ENCODE measurements around the gene LRRN3.

Gene LRRN3

DNA sequence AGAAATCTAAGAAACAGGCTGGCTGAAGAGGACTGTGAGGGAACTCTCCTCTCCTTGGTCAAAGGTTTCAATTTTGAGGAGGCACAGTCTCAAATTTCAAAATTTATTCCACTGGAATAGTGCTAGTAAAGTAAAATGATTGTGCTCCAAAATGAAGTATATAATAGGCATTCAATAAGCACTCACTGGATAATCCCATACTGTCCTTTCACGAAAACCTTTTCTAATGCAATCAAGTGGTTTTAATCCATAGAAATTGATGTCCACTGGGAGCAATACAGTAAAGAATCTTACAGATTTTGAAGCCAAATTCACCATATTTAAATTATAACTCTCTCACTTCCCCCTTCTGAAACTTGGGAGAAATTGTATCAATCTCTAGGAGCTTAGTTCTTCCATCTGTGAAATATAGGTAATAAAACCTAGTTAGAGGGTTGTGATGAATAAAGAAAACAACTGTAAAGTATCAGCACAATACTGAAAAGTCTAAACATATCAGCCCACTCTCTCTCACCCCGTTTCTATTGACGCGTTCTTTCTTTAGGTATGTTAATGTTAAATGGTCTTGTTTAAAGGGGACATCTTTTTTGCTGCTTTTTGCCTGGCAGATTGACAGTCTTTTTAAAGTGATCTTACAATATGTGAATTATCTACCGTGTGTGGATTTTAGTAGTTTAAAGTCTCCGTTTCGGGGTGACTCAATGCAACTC, 40.8 kb upstream of the LRRN3 start:
- Histone ChIP-seq H3K9me3 (no peaks in the 10 kb centered on the region), H3K36me3 (no peaks in the 10 kb centered on the region), H3K4me1 (peaks cover 2% of the 10 kb centered on the region; the same call in 1 of the 2 replicates), H3K27me3 (no peaks in the 10 kb centered on the region), H3K4me3 (ENCODE audit: low read depth, low read length) (no peak overlapping the region)
- TF ChIP-seq, protein P1, sequence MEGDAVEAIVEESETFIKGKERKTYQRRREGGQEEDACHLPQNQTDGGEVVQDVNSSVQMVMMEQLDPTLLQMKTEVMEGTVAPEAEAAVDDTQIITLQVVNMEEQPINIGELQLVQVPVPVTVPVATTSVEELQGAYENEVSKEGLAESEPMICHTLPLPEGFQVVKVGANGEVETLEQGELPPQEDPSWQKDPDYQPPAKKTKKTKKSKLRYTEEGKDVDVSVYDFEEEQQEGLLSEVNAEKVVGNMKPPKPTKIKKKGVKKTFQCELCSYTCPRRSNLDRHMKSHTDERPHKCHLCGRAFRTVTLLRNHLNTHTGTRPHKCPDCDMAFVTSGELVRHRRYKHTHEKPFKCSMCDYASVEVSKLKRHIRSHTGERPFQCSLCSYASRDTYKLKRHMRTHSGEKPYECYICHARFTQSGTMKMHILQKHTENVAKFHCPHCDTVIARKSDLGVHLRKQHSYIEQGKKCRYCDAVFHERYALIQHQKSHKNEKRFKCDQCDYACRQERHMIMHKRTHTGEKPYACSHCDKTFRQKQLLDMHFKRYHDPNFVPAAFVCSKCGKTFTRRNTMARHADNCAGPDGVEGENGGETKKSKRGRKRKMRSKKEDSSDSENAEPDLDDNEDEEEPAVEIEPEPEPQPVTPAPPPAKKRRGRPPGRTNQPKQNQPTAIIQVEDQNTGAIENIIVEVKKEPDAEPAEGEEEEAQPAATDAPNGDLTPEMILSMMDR (IDR thresholded peaks at IDR 0.05; ENCODE audit: low read depth, low read length), result no peak
- DNase-seq, result no peak

DNA sequence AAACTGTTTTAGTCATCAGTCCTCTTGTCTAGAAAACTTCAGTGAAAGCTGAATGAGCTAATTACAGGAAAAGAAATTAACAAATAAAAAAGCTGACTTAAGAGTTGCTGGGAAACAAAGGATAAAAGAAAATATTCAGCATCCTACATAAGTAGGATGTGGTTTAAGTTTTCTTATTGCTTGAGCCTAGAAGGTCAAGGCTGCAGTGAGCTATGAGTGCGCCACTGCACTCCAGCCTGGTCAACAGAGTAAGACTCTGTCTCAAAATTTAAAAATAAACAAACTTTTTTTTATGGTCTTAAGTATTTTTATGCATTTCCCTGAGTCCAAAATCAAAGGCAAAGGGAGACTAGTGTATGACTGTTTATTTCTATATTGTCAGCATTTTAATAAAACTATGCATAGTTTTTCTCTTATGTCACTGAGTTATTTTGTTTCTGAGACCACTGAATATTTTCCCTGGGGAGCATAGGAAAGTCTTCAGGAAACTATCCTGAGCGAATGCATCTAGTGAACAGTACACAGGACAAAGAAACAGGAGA, 40.0 kb upstream of the LRRN3 start:
- Histone ChIP-seq H3K36me3 (no peaks in the 10 kb centered on the region), H3K9me3 (no peaks in the 10 kb centered on the region), H3K4me1 (peaks cover 2% of the 10 kb centered on the region; the same call in 1 of the 2 replicates), H3K27me3 (no peaks in the 10 kb centered on the region), H3K4me3 (ENCODE audit: low read depth, low read length) (no peak overlapping the region)
- TF ChIP-seq, protein P1 (IDR thresholded peaks at IDR 0.05; ENCODE audit: low read depth, low read length), result no peak
- no peak for DNase-seq

DNA sequence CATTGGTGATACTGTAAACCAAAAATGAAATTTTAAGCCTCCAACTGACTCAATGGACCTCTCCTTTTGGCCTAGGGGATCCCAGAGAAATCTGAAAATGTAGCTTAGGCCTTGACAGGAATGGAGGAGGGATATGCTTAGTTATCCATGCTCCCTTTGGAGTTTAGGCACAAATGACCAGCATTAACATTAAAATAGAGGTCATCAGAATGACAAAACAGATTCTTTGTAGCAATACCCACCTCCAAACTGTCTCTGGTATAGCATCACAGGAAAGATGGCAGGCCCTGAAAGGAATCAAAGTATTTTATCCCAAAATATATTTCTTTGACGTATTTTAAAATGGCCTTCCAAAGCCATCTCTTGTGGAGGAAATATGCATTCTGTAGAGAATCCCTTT, 39.1 kb upstream of the LRRN3 start:
- Histone ChIP-seq H3K27me3 (no peaks in the 10 kb centered on the region), H3K9me3 (no peaks in the 10 kb centered on the region), H3K4me3 (ENCODE audit: low read depth, low read length) (no peak overlapping the region), H3K4me1 (peaks cover 2% of the 10 kb centered on the region; the same call in 1 of the 2 replicates), H3K36me3 (no peaks in the 10 kb centered on the region)
- DNase-seq, result no peak
- TF ChIP-seq, protein P1 (IDR thresholded peaks at IDR 0.05; ENCODE audit: low read depth, low read length), result no peak

DNA sequence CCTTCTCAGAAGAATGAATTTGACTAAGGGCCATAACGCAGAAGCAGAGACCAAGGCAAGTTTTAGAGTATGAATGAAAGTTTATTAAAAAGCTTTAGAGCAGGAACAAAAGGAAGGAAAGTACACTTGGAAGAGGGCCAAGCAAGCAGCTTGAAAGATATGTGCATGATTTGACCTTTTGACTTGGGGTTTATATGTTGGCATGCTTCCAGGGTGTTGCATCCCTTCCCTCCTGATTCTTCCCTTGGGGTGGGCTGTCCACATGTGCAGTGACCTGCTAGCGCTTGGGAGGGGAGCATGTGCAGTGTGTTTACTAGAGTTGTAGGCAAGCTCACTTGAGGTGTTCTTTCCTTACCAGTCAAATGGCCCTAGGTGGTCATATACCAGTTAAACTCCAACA, 37.9 kb upstream of the LRRN3 start:
- DNase-seq, result no peak

DNA sequence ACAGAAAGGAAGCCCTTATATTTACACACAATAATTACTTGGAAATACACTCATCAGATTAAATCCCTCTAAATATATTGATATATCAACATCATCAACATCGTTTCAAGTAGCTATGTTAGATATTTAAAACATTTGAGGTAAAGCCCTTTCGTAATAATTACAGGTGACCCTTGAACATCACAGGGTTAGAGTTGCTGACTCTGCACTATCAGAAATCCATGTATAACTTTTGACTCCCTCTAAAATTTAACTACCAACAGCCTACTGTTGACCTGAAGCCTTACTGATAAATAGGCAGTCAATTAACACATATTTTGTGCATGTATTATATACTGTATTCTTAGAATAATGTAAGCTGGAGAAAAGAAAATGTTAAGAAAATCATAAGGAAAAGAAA, 34.6 kb upstream of the LRRN3 start:
- TF ChIP-seq, protein P1 (IDR thresholded peaks at IDR 0.05; ENCODE audit: low read depth, low read length), result no peak
- no peaks in the 10 kb centered on the region for H3K9me3 ChIP-seq
- no peak for DNase-seq
- no peaks in the 10 kb centered on the region for H3K27me3 ChIP-seq
- H3K4me3 ChIP-seq (ENCODE audit: low read depth, low read length), result no peak overlapping the region
- no peaks in the 10 kb centered on the region for H3K36me3 ChIP-seq
- H3K4me1 ChIP-seq, result peaks cover 2% of the 10 kb centered on the region; the same call in 1 of the 2 replicates

More for the DNA sequence above, 37.9 kb upstream of the LRRN3 start:
- Histone ChIP-seq H3K27me3 (no peaks in the 10 kb centered on the region), H3K4me3 (ENCODE audit: low read depth, low read length) (no peak overlapping the region), H3K9me3 (no peaks in the 10 kb centered on the region), H3K4me1 (peaks cover 2% of the 10 kb centered on the region; the same call in 1 of the 2 replicates), H3K36me3 (no peaks in the 10 kb centered on the region)
- TF ChIP-seq, protein P1 (IDR thresholded peaks at IDR 0.05; ENCODE audit: low read depth, low read length), result no peak

DNA sequence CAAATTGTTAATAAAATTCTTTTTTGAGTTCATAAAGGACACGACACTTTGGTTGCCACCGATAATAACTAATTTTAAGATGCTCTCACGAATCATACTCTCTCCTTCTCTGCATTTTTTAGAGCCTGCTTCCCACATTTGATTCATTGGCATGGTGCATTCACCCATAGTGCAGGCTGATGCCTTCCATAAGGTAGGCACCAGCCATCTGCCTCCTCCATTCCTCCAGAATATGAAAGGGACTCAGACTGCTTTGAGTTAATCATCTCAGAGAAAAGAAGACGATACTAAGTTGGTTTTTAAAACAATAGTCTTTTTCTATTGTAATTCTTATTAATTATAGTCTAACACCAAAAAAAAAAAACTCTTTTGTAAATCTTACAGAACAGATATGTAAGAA, 33.9 kb upstream of the LRRN3 start:
- TF ChIP-seq, protein P1 (IDR thresholded peaks at IDR 0.05; ENCODE audit: low read depth, low read length), result no peak
- Histone ChIP-seq H3K36me3 (no peaks in the 10 kb centered on the region), H3K4me3 (ENCODE audit: low read depth, low read length) (no peak overlapping the region), H3K27me3 (no peaks in the 10 kb centered on the region), H3K9me3 (no peaks in the 10 kb centered on the region), H3K4me1 (peaks cover 2% of the 10 kb centered on the region; the same call in 1 of the 2 replicates)
- no peak for DNase-seq
